ENCODE data around the gene MTMR10. TPM values are rescaled to one million over a fixed set of nuclear protein-coding genes. Genes with fewer than 3 reads are reported as not detected.

MTMR10 gene
- total RNA-seq, 1 experiment from 2014 or later, result 19.5 TPM

- BruUV-seq (replicated peaks), result no TSS peak
- no peaks in the 10 kb centered on the region for H3K27me3 ChIP-seq (ENCODE audit: control insufficient read depth, insufficient read depth, low read length)
- H3K27ac ChIP-seq (ENCODE audit: low read length), result no peak overlapping the region
- H3K4me1 ChIP-seq (ENCODE audit: control insufficient read depth, insufficient read depth, low read length), result no peaks in the 10 kb centered on the region
- POLR2A ChIA-PET, result no interaction called here
- intact Hi-C loops (cut with micrococcal nuclease; ENCODE audit: unreplicated experiment) (no loop called here), in situ Hi-C loops (cut with HindIII; ENCODE audit: low pct_unique_long_range_greater_than_20kb, low sequenced_read_pairs) (no loop called here)
- H3K4me3 ChIP-seq (ENCODE audit: low read depth in 2 of 2, low read length in 2 of 2), result no peak overlapping the region
- H3K36me3 ChIP-seq (ENCODE audit: control insufficient read depth, insufficient read depth, low read length), result no peaks in the 10 kb centered on the region
- TF ChIP-seq CTCF (IDR thresholded peaks at IDR 0.05), result no peak
- TF ChIP-seq SIN3A (IDR thresholded peaks at IDR 0.05; ENCODE audit: borderline replicate concordance, insufficient read depth, low read depth, low read length), result no peak
- no peak for TF ChIP-seq REST (IDR thresholded peaks at IDR 0.05; ENCODE audit: insufficient read depth in 1 of 2, low read depth in 2 of 2, low read length in 1 of 2)
- TF ChIP-seq TCF7L2 (IDR thresholded peaks at IDR 0.05; ENCODE audit: low read depth, low read length), result no peak
- no peak for TF ChIP-seq POLR2AphosphoS5 (IDR thresholded peaks at IDR 0.05; ENCODE audit: low read depth, low read length)
- no peak for DNase-seq (ENCODE audit: low read depth, low spot score)
- no peak for ATAC-seq
- CTCF ChIA-PET, result interaction anchor here (1.3 kb wide), 1 partner anchor 234 kb away, joined by 4 read pairs; no protein-coding TSS in a partner anchor
- H3K9me3 ChIP-seq (ENCODE audit: control insufficient read depth, insufficient read depth, low read depth, low read length), result no peaks in the 10 kb centered on the region
Observed at GRCh38 chr15:30895461-30896210, 95.8 kb downstream of the MTMR10 start.

GRCh38 chr15:30889196-30889595, 102.2 kb downstream of the MTMR10 start:
- ATAC-seq (no peak), DNase-seq (ENCODE audit: low read depth, low spot score) (no peak)
- in situ Hi-C loops (cut with HindIII; ENCODE audit: low pct_unique_long_range_greater_than_20kb, low sequenced_read_pairs), result no loop called here
- intact Hi-C loops (cut with micrococcal nuclease; ENCODE audit: unreplicated experiment), result no loop called here
- no peak overlapping the region for H3K27ac ChIP-seq (ENCODE audit: low read length)
- TF ChIP-seq TCF7L2 (IDR thresholded peaks at IDR 0.05; ENCODE audit: low read depth, low read length), result no peak
- TF ChIP-seq CTCF (IDR thresholded peaks at IDR 0.05), result no peak
- TF ChIP-seq SIN3A (IDR thresholded peaks at IDR 0.05; ENCODE audit: borderline replicate concordance, insufficient read depth, low read depth, low read length), result no peak
- TF ChIP-seq POLR2AphosphoS5 (IDR thresholded peaks at IDR 0.05; ENCODE audit: low read depth, low read length), result no peak
- TF ChIP-seq REST (IDR thresholded peaks at IDR 0.05; ENCODE audit: insufficient read depth in 1 of 2, low read depth in 2 of 2, low read length in 1 of 2), result no peak
- H3K4me1 ChIP-seq (ENCODE audit: control insufficient read depth, insufficient read depth, low read length), result no peaks in the 10 kb centered on the region
- no peaks in the 10 kb centered on the region for H3K36me3 ChIP-seq (ENCODE audit: control insufficient read depth, insufficient read depth, low read length)
- POLR2A ChIA-PET, result no interaction called here
- no peaks in the 10 kb centered on the region for H3K27me3 ChIP-seq (ENCODE audit: control insufficient read depth, insufficient read depth, low read length)
- H3K4me3 ChIP-seq (ENCODE audit: low read depth in 2 of 2, low read length in 2 of 2), result no peak overlapping the region
- CTCF ChIA-PET, result no interaction called here
- BruUV-seq (replicated peaks), result no TSS peak
- H3K9me3 ChIP-seq (ENCODE audit: control insufficient read depth, insufficient read depth, low read depth, low read length), result no peaks in the 10 kb centered on the region

Measured in Panc1 (cell line).